K562 (cell line): ENCODE data around the gene CD74. TPM values are rescaled to one million over a fixed set of nuclear protein-coding genes. Genes with fewer than 3 reads are reported as not detected.

Experiments used
- ARHGAP35 ChIP-seq: fragments of 450-650 bp; IDR thresholded peaks from 2 replicates; pipeline ENCODE4 v1.6.1; 2018; ENCODE audit not compliant: partially characterized antibody
- CTCFL ChIP-seq: IDR thresholded peaks from 2 replicates; pipeline ENCODE4 v1.6.1; 2011; ENCODE audit warnings: borderline replicate concordance, low read depth, mild to moderate bottlenecking, moderate library complexity, low read length; ENCODE audit not compliant: insufficient read depth, poor library complexity, severe bottlenecking
- CUX1 ChIP-seq: fragments of 200-800 bp; sonication (Bioruptor generic); IDR thresholded peaks from 2 replicates; pipeline ENCODE4 v1.6.1; 2016; ENCODE audit warnings: missing genetic modification characterization, missing compliant biosample characterization
- FOXO4 ChIP-seq: fragments of 450-650 bp; formaldehyde crosslinking; IDR thresholded peaks from 2 replicates; pipeline ENCODE4 v1.4.0; 2020; ENCODE audit warnings: mild to moderate bottlenecking, moderate library complexity
- HDAC6 ChIP-seq: IDR thresholded peaks from 2 replicates; pipeline ENCODE4 v1.6.1; 2012; ENCODE audit warnings: low read depth, mild to moderate bottlenecking, control low read depth, inconsistent platforms, low read length, moderate library complexity
- KLF13 ChIP-seq: fragments of 450-650 bp; IDR thresholded peaks from 2 replicates; pipeline ENCODE4 v1.6.1; 2016; ENCODE audit warnings: missing genetic modification characterization, low read depth, mild to moderate bottlenecking, missing compliant biosample characterization, moderate library complexity, borderline replicate concordance
- MEIS2 ChIP-seq: fragments of 450-650 bp; IDR thresholded peaks from 2 replicates; pipeline ENCODE4 v1.6.1; 2014; ENCODE audit warnings: mild to moderate bottlenecking; ENCODE audit not compliant: partially characterized antibody
- RNF2 ChIP-seq: sonication (generic); IDR thresholded peaks from 2 replicates; pipeline ENCODE4 v1.6.1; 2016
- ZNF184 ChIP-seq: sonication (generic); formaldehyde crosslinking; IDR thresholded peaks from 2 replicates; pipeline ENCODE4 v1.5.0; 2020; ENCODE audit warnings: missing genetic modification reagents
- ZNF23 ChIP-seq: fragments of 250-450 bp; sonication (Bioruptor Pico); IDR thresholded peaks from 2 replicates; pipeline ENCODE4 v1.4.0; 2020; ENCODE audit warnings: mild to moderate bottlenecking
- ZNF280B ChIP-seq: fragments of 250-450 bp; sonication (Bioruptor Pico); IDR thresholded peaks from 2 replicates; pipeline ENCODE4 v1.5.1; 2021; ENCODE audit warnings: mild to moderate bottlenecking
- ZNF740 ChIP-seq, 3 experiments: fragments of 200-800 bp in 1 of 3; sonication (Bioruptor generic) in 1 of 3; sonication (generic) in 1 of 3; formaldehyde crosslinking in 1 of 3; IDR thresholded peaks; 2 replicates each; pipeline versions ENCODE4 v1.6.1 to v1.8.0; 2016 to 2022; ENCODE audit warnings: mild to moderate bottlenecking in 2 of 3, missing compliant biosample characterization in 2 of 3, missing genetic modification characterization in 2 of 3, missing genetic modification reagents in 1 of 3
- polyA plus RNA-seq, 8 experiments: library from polyadenylated mRNA; depleted of rRNA in 4 of 8; stranded (reverse) in 5 of 8; unstranded in 3 of 8; fragments of >200 nt; fragmentation: Nextera tagmentation in 2 of 8; fragmentation: Illumina TruSeq in 1 of 8; extraction: Ambion mirVana in 2 of 8; extraction: Trizol in 1 of 8; gene quantifications; 2 replicates each; pipeline versions ENCODE4 v1.2.1 to v1.2.3, GENCODE V29; 2011 to 2014; ENCODE audit warnings: inconsistent platforms in 1 of 8, missing spikeins in 1 of 8
- total RNA-seq, 7 experiments: library from RNA; depleted of rRNA in 6 of 7; stranded (reverse); fragments of >200 nt in 6 of 7; fragmentation: Illumina TruSeq in 2 of 7; extraction: Trizol in 2 of 7; gene quantifications; 2 replicates each; pipeline versions ENCODE4 v1.2.1 to v1.2.3, GENCODE V29; 2011 to 2021; ENCODE audit warnings: low replicate concordance in 1 of 7

Gene CD74
- total and polyA plus RNA-seq, 9 of the 15 experiments (the other 6 are each of a cell fraction or from before 2014, with no cell fraction given) = 0.07 to 4.8 (median 0.32) TPM

- TF ChIP-seq FOXO4 (CRISPR knock-in tag) = no peak
- TF ChIP-seq ZNF280B (CRISPR knock-in tag) = no peak
- TF ChIP-seq MEIS2 = no peak
- peak; percentile 99 for TF ChIP-seq CTCFL
- peak; percentile 77; the same call in 1 of the 2 replicates for TF ChIP-seq KLF13 (tag)
- TF ChIP-seq ZNF184 (CRISPR knock-in tag) = no peak
- TF ChIP-seq HDAC6 = no peak
- TF ChIP-seq ZNF23 (CRISPR knock-in tag) = 0 out of 2 replicates have a peak, but pooled peaks have one; percentile 9
- TF ChIP-seq ZNF740 (CRISPR knock-in tag; IDR thresholded peaks at IDR 0.05) = no peak
- no peak for TF ChIP-seq ZNF740 (tag; IDR thresholded peaks at IDR 0.05)
- TF ChIP-seq CUX1 = no peak
- peak; percentile 61; the same call in 1 of the 2 replicates for TF ChIP-seq RNF2
- no peak for TF ChIP-seq ARHGAP35
Observed at GRCh38 chr5:150449517-150450339, 37.0 kb upstream of the CD74 start, which contains the start of gene RPS14 (continued).
